ENCODE results near the gene MACROD2. TPM values are rescaled to one million over a fixed set of nuclear protein-coding genes. Genes with fewer than 3 reads are reported as not detected.

Gene MACROD2
- polyA plus RNA-seq, 3 donors, result 12.8 to 13.4 (median 13.2) TPM

- no peak for DNase-seq
Measured at GRCh38 chr20:15734052-15734451, 1738.7 kb downstream of the MACROD2 start.

DNA sequence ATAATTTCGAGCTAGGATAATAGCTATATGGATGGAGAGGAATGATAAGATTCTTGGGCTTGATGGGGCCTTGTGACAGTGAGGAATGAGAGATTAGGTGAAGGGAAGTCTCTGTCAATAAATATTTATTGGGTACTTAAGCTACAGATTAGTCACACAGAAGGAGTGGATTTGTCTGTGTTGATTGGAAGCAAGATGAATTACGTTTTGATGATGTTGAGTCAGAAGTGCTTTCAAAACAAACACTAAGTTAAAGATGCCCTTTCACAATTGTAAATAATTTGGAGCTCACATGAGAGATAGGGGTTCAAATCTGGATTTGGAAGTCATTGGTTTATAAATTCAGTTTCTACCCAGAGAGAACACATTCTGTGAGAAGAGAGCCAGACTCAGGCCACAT lies 1743.7 kb downstream of the MACROD2 start:
- no peak for DNase-seq

GRCh38 chr20:15740046-15740775 lies 1744.9 kb downstream of the MACROD2 start:
- DNase-seq, result no peak

DNA sequence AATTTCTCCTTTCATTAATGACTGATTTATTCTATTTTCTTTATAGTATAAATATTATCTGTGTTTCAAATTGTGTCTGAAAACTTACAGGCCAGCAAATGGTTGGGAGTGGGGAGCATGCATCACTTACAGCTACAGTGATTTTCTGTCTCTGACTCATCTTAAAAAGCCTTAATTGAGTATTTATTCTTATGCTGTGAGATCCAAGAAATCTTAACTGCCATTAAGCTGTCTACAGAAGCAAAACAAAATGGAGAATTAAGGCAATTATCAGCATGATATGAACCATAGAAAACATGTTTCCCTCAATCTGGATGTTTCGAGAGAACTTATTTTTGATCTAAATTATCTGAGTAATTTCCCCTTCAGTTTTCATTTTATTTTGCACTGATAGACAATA lies 1746.8 kb downstream of the MACROD2 start:
- no peak for DNase-seq

DNA sequence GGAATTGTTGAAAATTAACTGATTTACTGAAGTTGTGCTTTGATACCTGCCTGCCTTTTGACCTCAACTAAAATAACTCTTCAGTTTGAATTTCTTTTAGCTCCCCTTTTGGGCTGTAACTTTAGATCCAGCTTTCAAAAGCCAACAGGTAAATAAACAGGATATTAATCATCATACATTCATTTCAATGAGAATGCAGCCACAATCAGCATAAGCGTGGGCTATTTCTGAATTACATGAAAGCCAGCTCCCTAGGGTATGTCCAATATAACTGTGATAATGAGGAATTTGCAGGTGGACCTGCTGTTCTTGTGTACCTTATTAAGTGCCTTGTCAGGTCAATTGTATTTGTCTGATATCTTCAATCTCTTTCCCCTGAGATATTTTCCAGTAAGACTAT lies 1747.3 kb downstream of the MACROD2 start:
- no peak for DNase-seq

DNA sequence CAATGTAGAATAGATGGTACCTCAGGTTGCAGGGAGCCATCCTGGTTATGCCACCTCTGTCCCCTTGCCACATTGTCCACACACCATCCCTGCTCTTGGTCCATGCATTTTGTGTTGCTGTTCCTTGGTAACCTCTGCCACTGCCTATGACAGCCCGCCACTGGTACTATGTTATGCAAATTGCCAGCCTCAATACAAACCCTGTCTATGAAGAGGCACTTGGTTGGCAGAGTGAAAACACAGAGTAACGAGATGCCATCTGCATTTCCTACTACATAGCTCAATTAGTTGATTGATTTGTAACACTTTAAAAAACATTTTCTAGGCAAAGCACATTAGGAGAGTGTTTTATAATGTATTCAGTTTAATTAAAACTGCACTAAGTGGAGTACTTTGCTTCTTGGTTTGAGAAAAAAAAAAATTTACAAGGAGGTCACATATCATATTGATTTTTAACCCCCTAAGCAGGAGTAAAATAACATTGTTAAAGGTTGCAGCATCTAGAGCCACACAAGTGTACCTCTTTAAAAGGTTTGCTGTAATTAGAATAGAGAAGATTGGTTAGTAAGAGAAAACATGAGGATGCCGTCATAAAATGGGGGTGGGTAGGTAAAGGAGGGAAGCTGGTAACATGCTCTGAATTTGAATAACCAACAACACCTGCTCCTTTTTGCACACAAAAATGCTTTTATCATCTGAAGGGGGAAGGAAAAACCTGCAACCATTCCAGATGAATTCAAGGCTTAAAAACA lies 1760.9 kb downstream of the MACROD2 start:
- DNase-seq, result no peak

DNA sequence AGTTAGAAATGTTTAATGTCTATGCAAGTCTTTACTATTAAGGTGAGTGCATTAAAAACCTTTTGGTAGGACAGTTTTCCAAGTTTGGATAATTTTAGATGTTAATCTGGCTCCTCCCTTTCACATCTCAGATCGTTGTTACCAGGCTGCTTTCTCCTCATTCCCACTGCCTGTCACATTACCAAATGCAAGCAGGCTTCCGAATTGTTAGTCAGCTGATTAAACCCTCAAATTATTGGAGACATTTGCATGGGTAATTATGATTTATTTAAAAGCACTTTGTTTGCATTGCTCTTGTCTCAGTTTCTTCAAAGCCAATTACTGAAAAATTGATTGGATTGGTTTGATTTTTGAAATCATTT lies 1761.4 kb downstream of the MACROD2 start:
- no peak for DNase-seq

DNA sequence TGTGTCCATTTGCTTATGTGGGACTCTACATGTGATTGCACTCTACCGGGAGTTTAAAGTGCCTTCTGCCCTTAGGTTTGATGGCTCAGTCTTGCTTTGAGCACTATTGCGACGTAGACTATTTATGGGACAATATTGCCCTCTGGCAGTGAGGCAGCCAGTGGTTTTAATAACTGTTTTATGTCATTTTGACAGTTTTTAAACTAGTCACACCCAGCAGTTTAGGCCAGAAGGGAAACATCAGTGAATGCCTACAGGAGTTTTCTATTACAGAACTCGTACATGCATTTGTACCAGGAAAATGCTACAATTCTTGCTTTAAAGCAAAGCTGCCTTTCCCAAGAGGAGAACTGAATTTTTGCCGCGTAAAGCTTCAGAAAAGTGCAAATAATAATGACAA lies 1764.3 kb downstream of the MACROD2 start:
- DNase-seq, result peak; percentile 24

DNA sequence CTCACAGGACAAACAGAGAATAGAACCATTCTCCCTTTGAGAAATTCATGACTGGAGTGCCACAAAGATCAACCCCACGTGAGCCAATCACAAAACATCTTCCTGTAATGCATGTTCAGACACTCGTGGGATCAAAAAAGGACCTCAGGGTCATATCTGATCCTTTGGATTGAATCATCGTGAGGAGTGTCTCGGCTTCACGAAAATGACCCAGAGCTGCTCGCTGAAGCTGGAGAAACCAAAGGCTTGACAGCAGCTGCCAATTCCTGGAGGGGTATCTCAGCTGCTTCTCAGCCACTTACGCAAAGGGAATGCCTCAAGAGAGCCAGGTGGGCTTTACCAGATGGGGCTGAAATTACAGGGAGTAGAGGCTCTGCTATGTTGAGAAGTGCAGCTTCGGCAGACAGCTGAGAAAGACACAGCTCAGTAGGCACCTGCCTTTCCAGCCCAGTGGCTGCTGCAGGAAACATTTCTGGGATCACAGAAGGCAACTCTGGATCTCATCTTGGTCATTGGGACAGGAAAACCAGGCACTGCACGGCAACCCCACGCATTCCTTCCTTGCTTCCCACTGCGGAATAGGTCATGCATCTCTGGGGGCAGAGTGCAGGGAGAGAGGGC lies 1764.8 kb downstream of the MACROD2 start:
- DNase-seq, result peak; percentile 65

DNA sequence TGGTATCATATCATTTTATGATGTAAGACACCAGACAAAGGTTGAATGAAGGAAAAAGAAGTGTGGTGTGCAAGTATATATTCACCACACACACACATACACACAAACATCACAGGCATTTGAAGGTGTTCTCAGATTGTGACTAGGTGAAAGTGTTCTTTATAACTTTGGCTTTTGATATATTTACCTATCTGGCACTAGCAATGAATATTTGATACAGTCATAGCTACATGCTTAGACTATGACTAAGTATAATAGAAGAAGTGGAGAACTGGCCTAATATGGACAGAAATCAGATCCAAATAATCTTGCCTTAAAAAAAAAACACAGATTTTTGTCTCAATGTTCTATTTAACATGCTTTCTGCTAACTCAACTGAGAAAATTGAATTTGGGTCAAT lies 1768.0 kb downstream of the MACROD2 start:
- no peak for DNase-seq

GRCh38 chr20:15767586-15767985 lies 1772.3 kb downstream of the MACROD2 start:
- no peak for DNase-seq

DNA sequence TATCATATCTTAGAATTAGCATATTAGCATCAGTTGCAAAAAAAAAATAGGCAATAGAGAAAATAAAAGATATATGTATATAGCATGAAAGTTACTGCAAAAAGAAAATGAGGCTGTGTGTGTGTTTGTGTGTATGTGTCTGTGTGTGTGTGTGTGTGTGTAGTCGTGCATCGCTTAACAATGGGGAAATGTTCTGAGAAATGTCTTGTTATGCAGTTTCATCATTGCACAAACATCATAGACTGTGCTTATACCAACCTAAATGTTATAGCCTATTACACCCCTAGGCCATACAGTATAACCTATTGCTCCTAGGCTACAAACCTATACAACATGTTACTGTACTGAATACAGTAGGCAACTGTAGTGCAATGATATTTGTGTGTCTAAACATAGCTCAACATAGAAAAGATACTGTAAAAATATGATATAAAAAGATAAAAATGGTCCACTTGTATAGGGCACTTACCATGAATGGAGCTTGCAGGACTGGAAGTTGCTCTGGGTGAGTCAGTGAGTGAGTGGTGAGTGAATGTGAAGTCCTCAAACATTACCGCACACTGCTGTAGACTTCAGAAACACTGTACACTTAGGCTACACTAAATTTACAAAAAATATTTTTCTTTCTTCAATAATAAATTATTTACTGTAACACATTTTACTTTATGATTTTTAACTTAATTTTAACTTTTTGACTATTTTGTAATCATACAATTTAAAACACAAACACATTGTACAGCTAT lies 1772.9 kb downstream of the MACROD2 start:
- no peak for DNase-seq

- DNase-seq, result no peak
Measured at GRCh38 chr20:15772826-15773225, 1777.5 kb downstream of the MACROD2 start.

GRCh38 chr20:15774926-15775325 lies 1779.6 kb downstream of the MACROD2 start:
- DNase-seq, result no peak

GRCh38 chr20:15776770-15777466 lies 1781.6 kb downstream of the MACROD2 start:
- DNase-seq, result no peak

DNA sequence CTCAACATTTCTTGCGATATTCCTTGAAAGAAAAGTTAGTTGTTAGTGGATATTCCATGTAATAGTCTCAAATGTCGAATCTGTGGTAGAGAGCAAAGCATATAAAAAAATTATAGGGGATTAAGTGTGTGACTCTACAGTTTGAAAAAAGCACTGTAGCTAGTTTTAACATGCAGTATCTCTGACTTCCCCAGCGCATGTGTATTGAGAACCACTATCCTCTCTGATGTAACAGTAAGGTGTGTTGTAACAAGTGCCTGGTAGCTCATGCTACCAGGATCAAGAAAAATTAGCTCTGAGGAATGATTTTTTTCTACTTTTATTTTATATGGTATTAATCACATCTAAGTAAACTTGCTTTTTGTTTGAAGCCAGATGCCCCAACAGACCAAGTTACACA lies 1788.7 kb downstream of the MACROD2 start:
- DNase-seq, result no peak

GRCh38 chr20:15789079-15789478 lies 1793.8 kb downstream of the MACROD2 start:
- DNase-seq, result no peak

DNA sequence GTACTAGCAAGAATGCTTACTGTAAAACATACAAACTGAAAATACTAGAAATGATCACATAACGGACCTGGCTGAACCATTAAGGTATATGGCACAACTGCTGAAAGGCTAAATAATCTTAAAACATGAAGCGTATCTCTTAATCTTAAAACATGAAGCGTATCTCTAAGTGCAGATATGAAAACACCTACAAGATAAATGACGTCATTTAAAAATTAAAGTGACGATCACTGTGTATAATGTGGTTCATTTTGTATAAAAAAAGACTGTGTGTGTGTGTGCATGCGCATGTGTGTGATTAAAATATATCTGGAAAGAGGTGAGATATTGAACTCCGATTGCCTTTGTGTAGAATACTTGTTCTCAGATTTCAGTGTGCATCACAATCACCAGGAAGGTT lies 1797.5 kb downstream of the MACROD2 start:
- no peak for DNase-seq

- DNase-seq, result no peak
Measured at GRCh38 chr20:15794409-15794808, 1799.1 kb downstream of the MACROD2 start.

- no peak for DNase-seq
Measured at GRCh38 chr20:15795305-15796019, 1800.1 kb downstream of the MACROD2 start.

- DNase-seq, result no peak
Measured at GRCh38 chr20:15799871-15800270, 1804.6 kb downstream of the MACROD2 start.

Measured in renal pelvis (tissue), 4 donors.